ENCODE data around the gene TMEM231. TPM values are rescaled to one million over a fixed set of nuclear protein-coding genes. Genes with fewer than 3 reads are reported as not detected.

Gene TMEM231
- total and polyA plus RNA-seq, 8 donors: 8.2 to 25.8 (median 22.6) TPM

- Histone ChIP-seq H3K4me1 (peaks cover 14 to 80% of the 10 kb centered on the region in 2 donors), H3K36me3 (peaks cover 0 to 76% of the 10 kb centered on the region in 2 donors), H3K27me3 (no peaks in the 10 kb centered on the region), H3K4me3 (no peak overlapping the region), H3K9me3 (no peaks in the 10 kb centered on the region), H3K27ac (peak overlapping the region in 1 of 2 donors; percentile 51)
- ATAC-seq (no peak), DNase-seq (no peak)
- TF ChIP-seq, protein P1, sequence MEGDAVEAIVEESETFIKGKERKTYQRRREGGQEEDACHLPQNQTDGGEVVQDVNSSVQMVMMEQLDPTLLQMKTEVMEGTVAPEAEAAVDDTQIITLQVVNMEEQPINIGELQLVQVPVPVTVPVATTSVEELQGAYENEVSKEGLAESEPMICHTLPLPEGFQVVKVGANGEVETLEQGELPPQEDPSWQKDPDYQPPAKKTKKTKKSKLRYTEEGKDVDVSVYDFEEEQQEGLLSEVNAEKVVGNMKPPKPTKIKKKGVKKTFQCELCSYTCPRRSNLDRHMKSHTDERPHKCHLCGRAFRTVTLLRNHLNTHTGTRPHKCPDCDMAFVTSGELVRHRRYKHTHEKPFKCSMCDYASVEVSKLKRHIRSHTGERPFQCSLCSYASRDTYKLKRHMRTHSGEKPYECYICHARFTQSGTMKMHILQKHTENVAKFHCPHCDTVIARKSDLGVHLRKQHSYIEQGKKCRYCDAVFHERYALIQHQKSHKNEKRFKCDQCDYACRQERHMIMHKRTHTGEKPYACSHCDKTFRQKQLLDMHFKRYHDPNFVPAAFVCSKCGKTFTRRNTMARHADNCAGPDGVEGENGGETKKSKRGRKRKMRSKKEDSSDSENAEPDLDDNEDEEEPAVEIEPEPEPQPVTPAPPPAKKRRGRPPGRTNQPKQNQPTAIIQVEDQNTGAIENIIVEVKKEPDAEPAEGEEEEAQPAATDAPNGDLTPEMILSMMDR (IDR thresholded peaks at IDR 0.05): no peak
- intact Hi-C loops (cut with DNase I): no loop called here
Measured at GRCh38 chr16:75570396-75571065, 14.5 kb upstream of the TMEM231 start.

DNA sequence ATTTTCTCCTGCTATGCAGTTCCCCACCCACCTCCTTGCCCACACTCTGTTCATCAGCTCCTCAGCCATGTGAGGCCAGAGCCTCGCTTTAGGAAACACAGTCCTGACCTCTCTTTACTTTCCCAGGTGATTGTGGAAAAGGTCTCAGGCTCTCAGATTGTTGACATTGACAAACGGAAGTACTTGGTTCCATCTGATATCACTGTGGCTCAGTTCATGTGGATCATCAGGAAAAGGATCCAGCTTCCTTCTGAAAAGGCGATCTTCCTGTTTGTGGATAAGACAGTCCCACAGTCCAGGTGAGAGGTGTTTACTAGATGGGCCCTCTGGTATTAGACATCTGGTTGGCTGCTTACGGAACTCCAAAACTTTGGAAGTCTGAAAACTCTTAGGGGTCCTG, 11.9 kb upstream of the TMEM231 start:
- H3K36me3 ChIP-seq: peaks cover 0 to 50% of the 10 kb centered on the region in 2 donors
- no peaks in the 10 kb centered on the region for H3K9me3 ChIP-seq
- TF ChIP-seq, protein P1 (IDR thresholded peaks at IDR 0.05): no peak
- DNase-seq: no peak
- H3K27me3 ChIP-seq: peaks cover 0 to 7% of the 10 kb centered on the region in 2 donors
- H3K27ac ChIP-seq: no peak overlapping the region
- peaks cover 14 to 72% of the 10 kb centered on the region in 2 donors for H3K4me1 ChIP-seq
- ATAC-seq: no peak
- intact Hi-C loops (cut with DNase I): no loop called here
- peak overlapping the region in 1 of 2 donors; percentile 100 for H3K4me3 ChIP-seq

DNA sequence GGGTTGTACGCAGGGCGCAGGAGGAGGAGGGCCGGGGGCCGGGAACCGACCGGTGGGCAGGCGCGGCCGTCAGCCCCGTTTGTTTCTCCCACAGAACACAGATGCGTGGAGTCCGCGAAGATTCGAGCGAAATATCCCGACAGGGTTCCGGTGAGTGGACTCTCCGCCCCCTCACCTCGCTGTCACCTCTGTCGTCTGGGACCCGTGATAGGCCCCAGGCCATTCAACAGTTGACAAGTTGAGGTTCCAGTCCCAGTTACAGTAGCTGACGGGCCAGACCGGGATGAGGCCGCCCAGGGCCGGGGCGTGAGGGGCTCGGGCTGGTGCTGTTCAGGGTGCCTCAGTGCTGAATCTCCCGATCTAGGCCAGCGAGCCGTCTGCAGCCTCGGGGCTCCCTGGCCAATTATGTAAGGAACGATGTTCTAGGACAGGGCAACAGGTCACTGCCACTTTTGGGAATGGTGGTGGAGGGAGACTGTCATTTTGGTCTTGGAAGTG, 10.8 kb upstream of the TMEM231 start:
- H3K4me3 ChIP-seq: peak overlapping the region; percentile 97 to 100
- peaks cover 0 to 12% of the 10 kb centered on the region in 2 donors for H3K27me3 ChIP-seq
- H3K4me1 ChIP-seq: peaks cover 14 to 61% of the 10 kb centered on the region in 2 donors
- peak overlapping the region; percentile 43 to 82 for H3K27ac ChIP-seq
- no peaks in the 10 kb centered on the region for H3K9me3 ChIP-seq
- TF ChIP-seq, protein P1 (IDR thresholded peaks at IDR 0.05): no peak
- DNase-seq (peak in 2 of 4 donors; percentile 6 to 81), ATAC-seq (peak; percentile 18)
- intact Hi-C loops (cut with DNase I): no loop called here
- H3K36me3 ChIP-seq: peaks cover 0 to 39% of the 10 kb centered on the region in 2 donors

- peak within 1 kb of the TSS; percentile 97 to 100 for H3K4me3 ChIP-seq
- H3K27ac ChIP-seq: peak within 1 kb of the TSS; percentile 43 to 82
- H3K4me1 ChIP-seq: peaks cover 14 to 55% of the 10 kb centered on the region in 2 donors
- ATAC-seq (peak; percentile 92), DNase-seq (peak; percentile 86 to 96 (median 88))
- peaks cover 0 to 33% of the 10 kb centered on the region in 2 donors for H3K36me3 ChIP-seq
- TF ChIP-seq, protein P1 (IDR thresholded peaks at IDR 0.05): no peak
- intact Hi-C loops (cut with DNase I): no loop called here
- peaks cover 0 to 13% of the 10 kb centered on the region in 2 donors for H3K27me3 ChIP-seq
- H3K9me3 ChIP-seq: no peaks in the 10 kb centered on the region
Measured at GRCh38 chr16:75566040-75566757, 10.1 kb upstream of the TMEM231 start, which contains the start of gene GABARAPL2. GABARAPL2 (plus strand) TSS chr16:75566379; CDS start chr16:75566487, 108 bp downstream.

- peak; percentile 25 for ATAC-seq
- intact Hi-C loops (cut with DNase I): no loop called here
Measured at GRCh38 chr16:75565640-75566039, 9.6 kb upstream of the TMEM231 start.

More at GRCh38 chr16:75565640-75566039, 9.6 kb upstream of the TMEM231 start:
- H3K27me3 ChIP-seq: peaks cover 0 to 13% of the 10 kb centered on the region in 2 donors
- H3K4me1 ChIP-seq: peaks cover 14 to 50% of the 10 kb centered on the region in 2 donors
- DNase-seq: no peak
- H3K4me3 ChIP-seq: peak overlapping the region; percentile 97 to 100
- peaks cover 0 to 28% of the 10 kb centered on the region in 2 donors for H3K36me3 ChIP-seq
- no peaks in the 10 kb centered on the region for H3K9me3 ChIP-seq
- H3K27ac ChIP-seq: peak overlapping the region; percentile 43 to 82
- TF ChIP-seq, protein P1 (IDR thresholded peaks at IDR 0.05): no peak
